GM06990 (cell line): ENCODE data around the gene FOXK1.

Experiments used
- DNase-seq: peaks from one replicate; pipeline ENCODE4 v3.0.0-alpha.2; 2011; ENCODE audit not compliant: insufficient read length; ENCODE audit errors: extremely low read depth
- H3K27me3 ChIP-seq: replicated peaks from 2 replicates; pipeline ENCODE4 v1.6.0; 2011; ENCODE audit warnings: low read length; ENCODE audit not compliant: control insufficient read depth, insufficient read depth
- H3K36me3 ChIP-seq: 2 replicates; pipeline ENCODE4 v1.5.1; 2011; ENCODE audit warnings: low read length; ENCODE audit not compliant: control insufficient read depth, insufficient read depth
- H3K4me3 ChIP-seq: replicated peaks from 2 replicates; pipeline ENCODE4 v1.5.1; 2011; ENCODE audit warnings: low read depth, mild to moderate bottlenecking, control low read depth, low read length
- TF ChIP-seq, protein P1 (sequence below): IDR thresholded peaks from 2 replicates; pipeline ENCODE4 v1.5.1; 2011; ENCODE audit warnings: low read length, control low read depth, mild to moderate bottlenecking, inconsistent platforms; ENCODE audit not compliant: insufficient read depth, poor library complexity, severe bottlenecking

The FOXK1 gene

DNA sequence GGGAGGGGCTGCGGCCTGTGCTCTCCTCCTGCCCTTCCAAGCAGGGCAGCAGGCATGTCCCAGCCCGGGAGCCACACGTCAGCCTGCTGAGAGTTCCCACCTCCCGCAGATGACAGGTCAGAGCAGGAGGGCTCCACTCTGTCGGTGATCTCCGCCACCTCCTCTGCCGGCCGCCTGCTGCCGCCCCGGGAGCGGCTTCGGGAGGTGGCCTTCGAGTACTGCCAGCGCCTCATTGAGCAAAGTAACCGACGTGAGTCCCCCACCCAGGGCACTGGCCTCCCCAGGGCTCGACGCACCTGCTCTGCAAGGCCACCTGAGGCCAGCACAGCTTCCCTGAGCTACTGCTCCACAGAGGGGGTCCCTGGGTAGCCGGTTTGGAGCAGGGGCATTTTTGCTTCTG is 102.7 kb downstream of the FOXK1 start:
- Histone ChIP-seq H3K27me3 (no peaks in the 10 kb centered on the region), H3K36me3 (peaks cover 56% of the 10 kb centered on the region), H3K4me3 (no peak overlapping the region)
- TF ChIP-seq, protein P1, sequence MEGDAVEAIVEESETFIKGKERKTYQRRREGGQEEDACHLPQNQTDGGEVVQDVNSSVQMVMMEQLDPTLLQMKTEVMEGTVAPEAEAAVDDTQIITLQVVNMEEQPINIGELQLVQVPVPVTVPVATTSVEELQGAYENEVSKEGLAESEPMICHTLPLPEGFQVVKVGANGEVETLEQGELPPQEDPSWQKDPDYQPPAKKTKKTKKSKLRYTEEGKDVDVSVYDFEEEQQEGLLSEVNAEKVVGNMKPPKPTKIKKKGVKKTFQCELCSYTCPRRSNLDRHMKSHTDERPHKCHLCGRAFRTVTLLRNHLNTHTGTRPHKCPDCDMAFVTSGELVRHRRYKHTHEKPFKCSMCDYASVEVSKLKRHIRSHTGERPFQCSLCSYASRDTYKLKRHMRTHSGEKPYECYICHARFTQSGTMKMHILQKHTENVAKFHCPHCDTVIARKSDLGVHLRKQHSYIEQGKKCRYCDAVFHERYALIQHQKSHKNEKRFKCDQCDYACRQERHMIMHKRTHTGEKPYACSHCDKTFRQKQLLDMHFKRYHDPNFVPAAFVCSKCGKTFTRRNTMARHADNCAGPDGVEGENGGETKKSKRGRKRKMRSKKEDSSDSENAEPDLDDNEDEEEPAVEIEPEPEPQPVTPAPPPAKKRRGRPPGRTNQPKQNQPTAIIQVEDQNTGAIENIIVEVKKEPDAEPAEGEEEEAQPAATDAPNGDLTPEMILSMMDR = no peak
- DNase-seq = no peak

DNA sequence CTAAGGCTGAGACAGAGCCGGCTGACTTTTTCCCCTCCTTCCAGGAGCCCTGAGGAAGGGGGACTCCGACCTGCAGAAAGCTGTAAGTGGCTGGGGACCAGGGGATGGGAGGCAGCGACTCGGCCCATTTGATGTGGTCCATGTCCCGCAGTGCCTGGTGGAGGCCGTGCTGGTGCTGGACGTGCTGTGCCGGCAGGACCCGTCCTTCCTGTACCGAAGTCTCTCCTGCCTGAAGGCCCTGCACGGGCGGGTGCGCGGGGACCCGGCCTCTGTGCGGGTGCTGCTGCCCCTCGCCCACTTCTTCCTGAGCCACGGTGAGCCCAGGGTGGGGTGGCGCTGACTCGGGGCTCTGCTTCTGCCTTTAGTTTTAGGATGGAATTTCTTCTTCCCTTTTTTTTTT is 103.3 kb downstream of the FOXK1 start:
- no peak for DNase-seq
- H3K36me3 ChIP-seq = peaks cover 55% of the 10 kb centered on the region
- H3K27me3 ChIP-seq = no peaks in the 10 kb centered on the region
- TF ChIP-seq, protein P1 = no peak
- H3K4me3 ChIP-seq = no peak overlapping the region

DNA sequence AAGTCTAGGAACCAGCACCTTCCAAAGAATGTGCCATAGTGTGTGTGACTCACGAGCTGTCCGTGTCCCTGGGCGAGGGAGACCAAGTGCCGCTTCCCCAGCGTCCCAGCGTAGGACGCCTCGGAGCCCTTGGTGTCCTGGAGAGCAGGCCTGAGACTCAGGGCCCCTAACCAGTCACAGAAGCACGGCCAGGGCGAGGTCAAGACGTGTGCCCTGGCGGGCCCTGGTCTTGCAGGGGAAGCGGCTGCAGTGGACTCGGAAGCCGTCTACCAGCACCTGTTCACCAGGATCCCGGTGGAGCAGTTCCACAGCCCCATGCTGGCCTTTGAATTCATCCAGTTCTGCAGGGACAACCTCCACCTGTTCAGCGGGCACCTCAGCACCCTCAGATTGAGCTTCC is 103.9 kb downstream of the FOXK1 start:
- no peak for DNase-seq
- no peaks in the 10 kb centered on the region for H3K27me3 ChIP-seq
- peaks cover 61% of the 10 kb centered on the region for H3K36me3 ChIP-seq
- TF ChIP-seq, protein P1 = no peak
- H3K4me3 ChIP-seq = no peak overlapping the region

DNA sequence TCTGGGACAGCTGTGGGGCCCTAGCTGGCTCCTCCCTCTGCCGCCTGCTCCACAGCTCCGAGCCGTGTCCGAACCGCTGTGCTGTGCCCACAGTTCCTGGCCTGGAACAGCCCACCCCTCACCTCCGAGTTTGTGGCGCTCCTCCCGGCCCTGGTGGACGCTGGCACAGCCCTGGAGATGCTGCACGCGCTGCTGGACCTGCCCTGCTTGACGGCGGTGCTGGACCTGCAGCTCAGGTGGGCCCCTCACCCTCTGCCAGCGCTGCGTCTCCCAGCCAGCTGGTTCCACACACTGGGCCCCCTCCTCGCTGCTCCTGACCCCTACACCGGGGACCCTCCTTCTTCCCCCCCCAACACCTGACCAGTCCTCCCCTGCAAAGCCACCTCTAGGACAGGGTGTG is 105.4 kb downstream of the FOXK1 start:
- DNase-seq = no peak
- Histone ChIP-seq H3K36me3 (peaks cover 63% of the 10 kb centered on the region), H3K27me3 (no peaks in the 10 kb centered on the region), H3K4me3 (no peak overlapping the region)
- TF ChIP-seq, protein P1 = no peak

DNA sequence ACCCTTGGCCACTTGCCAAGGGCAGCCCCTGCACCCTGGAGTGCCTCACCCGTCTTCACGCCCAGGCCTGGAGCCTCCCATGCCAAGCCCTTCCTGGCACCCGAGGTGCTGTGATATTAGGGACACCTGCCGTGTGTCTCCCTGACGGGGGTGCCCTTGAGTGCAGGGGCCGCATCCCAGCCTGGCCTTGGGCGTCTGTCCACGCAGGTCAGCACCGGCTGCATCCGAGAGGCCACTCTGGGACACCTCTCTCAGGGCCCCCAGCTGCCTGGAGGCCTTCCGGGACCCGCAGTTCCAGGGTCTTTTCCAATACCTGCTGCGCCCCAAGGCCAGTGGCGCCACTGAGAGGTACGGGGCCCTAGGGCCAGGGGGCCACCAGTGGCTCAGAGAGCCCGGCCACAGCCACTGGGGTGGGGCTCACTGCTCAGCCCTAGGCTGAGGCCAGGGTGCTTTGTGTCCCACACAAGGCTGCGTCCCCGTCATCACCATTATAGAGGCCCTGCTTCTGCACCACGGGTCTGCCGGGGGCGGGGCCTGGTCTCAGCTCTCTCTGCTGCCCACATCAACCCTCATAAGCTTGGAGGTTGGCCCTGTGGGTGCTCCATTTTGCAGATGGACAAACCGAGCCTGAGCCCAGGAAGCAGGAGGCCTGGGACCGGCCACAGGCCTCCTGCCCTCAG is 106.0 kb downstream of the FOXK1 start:
- Histone ChIP-seq H3K4me3 (no peak overlapping the region), H3K27me3 (no peaks in the 10 kb centered on the region), H3K36me3 (peaks cover 63% of the 10 kb centered on the region)
- TF ChIP-seq, protein P1 = no peak
- no peak for DNase-seq
